ENCODE measurements around the gene SHC2. TPM values are rescaled to one million over a fixed set of nuclear protein-coding genes. Genes with fewer than 3 reads are reported as not detected.

The SHC2 gene
- total RNA-seq, 1 experiment from 2014 or later = 16.6 TPM

GRCh38 chr19:447064-447426 lies 13.8 kb downstream of the SHC2 start:
- Histone ChIP-seq H2BK20ac (ENCODE audit: low read depth, low read length, poor library complexity, severe bottlenecking) (no peak overlapping the region), H3K23ac (ENCODE audit: insufficient read length, low read depth, low read length) (no peak overlapping the region), H3T11ph (ENCODE audit: low read length) (no peak overlapping the region), H4K20me1 (ENCODE audit: control insufficient read depth, insufficient read depth, insufficient read length) (no peaks in the 10 kb centered on the region), H2BK12ac (ENCODE audit: insufficient read length, low read depth, low read length) (no peak overlapping the region), H2BK5ac (ENCODE audit: insufficient read length, low read length) (no peak overlapping the region), H2BK120ac (ENCODE audit: low read depth, low read length, poor library complexity, severe bottlenecking) (no peak overlapping the region), H3K18ac (ENCODE audit: insufficient read length, low read depth, low read length) (no peak overlapping the region), H4K91ac (ENCODE audit: insufficient read length, low read depth, low read length) (no peak overlapping the region), H3K4ac (ENCODE audit: low read depth, low read length) (no peak overlapping the region), H3K79me2 (ENCODE audit: insufficient read depth, low read length) (no peaks in the 10 kb centered on the region), H3K27me3 (ENCODE audit: insufficient read depth, low read length) (no peaks in the 10 kb centered on the region), H3K9me3 (ENCODE audit: control insufficient read depth, low read depth, low read length) (no peaks in the 10 kb centered on the region), H3K4me2 (ENCODE audit: insufficient read depth, insufficient read length, low read length) (no peak overlapping the region), H3K27ac (ENCODE audit: insufficient read length, low read depth, low read length) (no peak overlapping the region), H4K5ac (ENCODE audit: insufficient read length, low read depth, low read length) (no peak overlapping the region), H2AFZ (ENCODE audit: low read length) (no peak overlapping the region), H2AK5ac (ENCODE audit: insufficient read length, low read length) (no peak overlapping the region), H3K9ac (ENCODE audit: extremely low read depth, insufficient read length, low read length) (no peak overlapping the region), H3K14ac (ENCODE audit: insufficient read depth, low read length) (no peak overlapping the region), H3K56ac (ENCODE audit: insufficient read length, low read depth, low read length) (no peak overlapping the region), H3K23me2 (ENCODE audit: insufficient read length, low read depth, low read length, poor library complexity, severe bottlenecking) (no peaks in the 10 kb centered on the region), H3K4me1 (ENCODE audit: insufficient read depth, low read length) (no peaks in the 10 kb centered on the region), H4K8ac (replicated peaks; ENCODE audit: insufficient read length, low read depth, low read length) (no peak overlapping the region), H3K79me1 (ENCODE audit: insufficient read depth, low read depth, low read length, poor library complexity, severe bottlenecking) (no peaks in the 10 kb centered on the region), H2BK15ac (ENCODE audit: low read depth, low read length) (no peak overlapping the region)
- peaks cover 4 to 20% (median 13%) of the 10 kb centered on the region in 3 experiments for H3K36me3 Mint-ChIP-seq (ENCODE audit: insufficient read depth in 1 of 3, low read depth in 3 of 3)
- no peak for DNase-seq
- H3K27me3 Mint-ChIP-seq (ENCODE audit: low read depth) = peaks cover 7% of the 10 kb centered on the region
- no peak for TF ChIP-seq CTCF (conservative IDR thresholded peaks at IDR 0.05)
- no peak overlapping the region; a peak in 1 of 7 replicates for H3K27ac Mint-ChIP-seq
- H3K9me3 Mint-ChIP-seq = peaks cover 20 to 31% of the 10 kb centered on the region in 2 experiments
- WGBS (ENCODE audit: extremely low coverage, insufficient read length, low lambda C conversion rate) = no CpG with 5 or more reads among the region's 24 CpGs
- no peak overlapping the region for H3K4me3 Mint-ChIP-seq
- peaks cover 0 to 5% of the 10 kb centered on the region in 2 experiments; a peak in 1 of 4 replicates for H3K4me1 Mint-ChIP-seq
